ENCODE data around the gene MYOM1. TPM values are rescaled to one million over a fixed set of nuclear protein-coding genes. Genes with fewer than 3 reads are reported as not detected.
A peak's percentile ranks its signal among the peaks of the same experiment; 100 is the strongest.
"Not testable (repeated sequence)": the region's sequence is repeated elsewhere in the genome, so short reads cannot be mapped to it uniquely, and the experiment has no call there.

The MYOM1 gene
- total and polyA plus RNA-seq, 12 donors, result 94.4 to 1,558 (median 870) TPM

DNA sequence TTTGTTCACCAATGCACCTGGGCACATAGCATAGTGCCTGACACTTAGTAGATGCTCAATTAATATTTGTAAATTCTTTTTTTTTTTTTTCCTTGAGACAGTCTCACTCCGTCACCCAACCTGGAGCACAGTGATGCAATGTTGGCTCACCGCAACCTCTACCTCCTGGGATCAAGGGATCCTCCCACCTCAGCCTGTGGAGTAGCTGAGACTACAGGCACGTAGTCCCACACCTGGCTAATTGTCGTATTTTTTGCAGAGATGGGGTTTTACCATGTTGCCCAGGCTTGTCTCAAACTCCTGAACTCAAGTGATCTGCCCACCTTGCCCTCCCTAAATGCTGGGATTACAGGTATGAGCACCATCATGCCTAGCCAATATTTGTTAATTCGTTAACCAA is 183.7 kb downstream of the MYOM1 start:
- Histone ChIP-seq H3K27ac (no peak overlapping the region), H3K4me1 (peaks cover 0 to 10% (median 0%) of the 10 kb centered on the region in 9 donors), H3K27me3 (no peaks in the 10 kb centered on the region), H3K36me3 (no peaks in the 10 kb centered on the region), H3K9me3 (no peaks in the 10 kb centered on the region), H3K4me3 (no peak overlapping the region)
- ATAC-seq, result no peak
- 94 to 95% methylated on average over 5 of the region's 5 CpGs for WGBS, 2 donors
- TF ChIP-seq, protein P1, sequence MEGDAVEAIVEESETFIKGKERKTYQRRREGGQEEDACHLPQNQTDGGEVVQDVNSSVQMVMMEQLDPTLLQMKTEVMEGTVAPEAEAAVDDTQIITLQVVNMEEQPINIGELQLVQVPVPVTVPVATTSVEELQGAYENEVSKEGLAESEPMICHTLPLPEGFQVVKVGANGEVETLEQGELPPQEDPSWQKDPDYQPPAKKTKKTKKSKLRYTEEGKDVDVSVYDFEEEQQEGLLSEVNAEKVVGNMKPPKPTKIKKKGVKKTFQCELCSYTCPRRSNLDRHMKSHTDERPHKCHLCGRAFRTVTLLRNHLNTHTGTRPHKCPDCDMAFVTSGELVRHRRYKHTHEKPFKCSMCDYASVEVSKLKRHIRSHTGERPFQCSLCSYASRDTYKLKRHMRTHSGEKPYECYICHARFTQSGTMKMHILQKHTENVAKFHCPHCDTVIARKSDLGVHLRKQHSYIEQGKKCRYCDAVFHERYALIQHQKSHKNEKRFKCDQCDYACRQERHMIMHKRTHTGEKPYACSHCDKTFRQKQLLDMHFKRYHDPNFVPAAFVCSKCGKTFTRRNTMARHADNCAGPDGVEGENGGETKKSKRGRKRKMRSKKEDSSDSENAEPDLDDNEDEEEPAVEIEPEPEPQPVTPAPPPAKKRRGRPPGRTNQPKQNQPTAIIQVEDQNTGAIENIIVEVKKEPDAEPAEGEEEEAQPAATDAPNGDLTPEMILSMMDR (IDR thresholded peaks at IDR 0.05), result no peak
- no peak for DNase-seq
- intact Hi-C loops (cut with DNase I), result no loop called here

DNA sequence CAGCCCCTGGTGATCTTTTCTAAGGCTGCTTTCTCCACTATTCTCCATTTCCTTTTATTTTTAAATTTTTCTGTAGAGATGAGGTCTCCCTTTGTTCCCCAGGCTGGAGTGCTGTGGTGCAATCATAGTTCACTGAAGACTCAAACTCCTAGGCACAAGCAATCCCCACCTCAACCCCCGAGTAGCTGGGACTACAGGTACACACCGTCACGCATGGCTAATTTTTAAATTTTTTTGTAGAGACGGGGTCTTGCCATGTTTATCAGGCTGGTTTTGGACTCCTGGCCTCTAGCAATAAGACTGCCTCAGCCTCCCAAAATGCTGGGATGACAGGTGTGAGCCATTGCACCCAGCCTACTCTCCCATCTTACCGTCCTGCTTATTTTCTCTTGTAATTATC is 184.1 kb downstream of the MYOM1 start:
- WGBS, 2 donors, result 95 to 96% methylated on average over 5 of the region's 5 CpGs
- TF ChIP-seq, protein P1 (IDR thresholded peaks at IDR 0.05), result no peak

DNA sequence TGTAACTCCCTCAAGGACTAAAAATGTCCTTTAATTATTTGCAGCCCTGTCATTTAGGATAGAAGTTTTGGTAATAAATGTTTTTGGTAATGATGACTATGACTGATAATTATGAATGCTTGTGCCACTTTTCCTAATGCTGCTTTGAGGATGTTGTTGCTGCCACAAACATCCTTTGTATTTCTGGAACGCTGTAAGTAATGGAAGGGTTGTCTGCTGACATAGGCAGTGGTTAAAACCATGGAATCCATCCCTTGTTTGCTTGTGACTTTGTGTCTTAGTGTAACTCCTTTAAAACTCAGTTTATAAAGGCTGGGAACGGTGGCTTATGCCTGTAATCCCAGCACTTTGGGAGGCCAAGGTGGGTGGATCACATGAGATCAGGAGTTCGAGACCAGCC is 187.0 kb downstream of the MYOM1 start:
- Histone ChIP-seq H3K27me3 (no peaks in the 10 kb centered on the region), H3K4me1 (peaks cover 0 to 18% (median 9%) of the 10 kb centered on the region in 9 donors), H3K36me3 (no peaks in the 10 kb centered on the region), H3K9me3 (no peaks in the 10 kb centered on the region), H3K27ac (no peak overlapping the region), H3K4me3 (no peak overlapping the region)
- DNase-seq (no peak), ATAC-seq (no peak)
- TF ChIP-seq, protein P1 (IDR thresholded peaks at IDR 0.05), result no peak
- 86% methylated on average over 3 of the region's 3 CpGs for WGBS, 2 donors
- intact Hi-C loops (cut with DNase I), result no loop called here

More for the DNA sequence above, 184.1 kb downstream of the MYOM1 start:
- ATAC-seq, result no peak
- Histone ChIP-seq H3K4me1 (peaks cover 0 to 10% (median 0%) of the 10 kb centered on the region in 9 donors), H3K9me3 (no peaks in the 10 kb centered on the region), H3K27me3 (no peaks in the 10 kb centered on the region), H3K4me3 (no peak overlapping the region), H3K36me3 (no peaks in the 10 kb centered on the region), H3K27ac (no peak overlapping the region)
- intact Hi-C loops (cut with DNase I), result no loop called here
- DNase-seq, result no peak

DNA sequence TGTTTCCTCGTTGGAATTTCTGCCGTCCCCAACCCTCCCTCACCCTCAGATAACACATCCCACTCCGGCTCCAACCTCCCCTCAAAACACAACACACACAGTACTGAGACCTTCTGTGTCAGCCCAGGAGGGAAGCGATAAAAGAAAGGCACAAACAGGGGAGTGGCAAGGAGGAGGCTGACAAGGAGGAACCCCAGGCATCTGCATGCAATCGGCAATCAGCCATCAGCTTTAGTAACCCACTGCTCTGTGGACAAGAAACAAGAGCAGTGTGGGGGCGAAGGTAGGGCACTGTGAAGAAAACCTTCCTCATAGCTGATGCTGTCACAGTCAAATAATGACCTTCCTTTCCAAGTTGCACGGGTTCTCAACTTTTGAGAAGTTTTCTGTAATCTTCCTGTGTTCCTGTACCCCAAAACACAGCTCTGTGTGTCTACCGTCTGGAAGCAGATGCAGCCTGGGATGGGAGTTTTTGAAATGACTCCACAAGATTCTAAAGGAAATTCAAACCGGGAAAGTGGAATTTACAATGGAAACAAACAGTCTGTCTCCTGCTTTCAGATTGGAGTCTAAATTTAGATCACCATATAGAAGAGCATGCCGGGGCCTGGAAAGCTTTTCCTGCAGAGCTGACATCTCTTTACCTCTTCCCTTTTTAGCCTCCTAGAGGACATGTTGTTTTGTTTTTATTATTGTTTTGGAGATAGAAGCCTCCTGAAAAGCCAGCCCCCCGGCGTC is 190.4 kb downstream of the MYOM1 start:
- intact Hi-C loops (cut with DNase I), result loop anchor here in 1 of 10 donors (2.0 kb wide), 1 partner anchor 67 kb away; no protein-coding TSS in a partner anchor

DNA sequence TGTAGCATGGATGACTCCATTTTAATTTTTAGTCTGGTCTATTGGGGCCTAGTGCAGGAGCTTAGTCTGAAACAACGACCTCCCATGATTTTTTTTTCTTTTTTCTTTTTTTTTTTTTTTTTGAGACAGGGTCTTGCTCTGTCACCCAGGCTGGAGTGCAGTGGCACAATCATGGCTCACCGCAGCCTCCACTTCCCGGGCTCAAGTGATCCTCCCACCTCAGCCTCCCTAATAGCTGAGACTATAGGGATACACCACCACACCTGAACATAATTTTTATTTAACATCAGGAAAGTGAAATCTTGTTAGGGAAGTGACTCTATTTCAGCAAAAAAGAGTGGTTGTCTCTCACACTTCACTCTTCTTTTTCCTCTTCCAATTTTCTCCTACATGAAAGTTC is 191.7 kb downstream of the MYOM1 start:
- not testable (repeated sequence) for DNase-seq, H3K9me3 ChIP-seq, H3K27ac ChIP-seq, H3K4me3 ChIP-seq, H3K36me3 ChIP-seq, ATAC-seq, H3K27me3 ChIP-seq
- intact Hi-C loops (cut with DNase I), result loop anchor here in 1 of 10 donors (2.0 kb wide), 1 partner anchor 69 kb away; no protein-coding TSS in a partner anchor
- H3K4me1 ChIP-seq, result peaks cover 0 to 19% (median 12%) of the 10 kb centered on the region in 9 donors
- WGBS, 2 donors, result 83 to 94% methylated on average over 3 of the region's 3 CpGs

More for the DNA sequence above, 190.4 kb downstream of the MYOM1 start:
- ATAC-seq (peak in 2 of 8 donors; percentile 42 to 59), DNase-seq (no peak)
- Histone ChIP-seq H3K4me3 (no peak overlapping the region), H3K27me3 (no peaks in the 10 kb centered on the region), H3K36me3 (no peaks in the 10 kb centered on the region), H3K27ac (peak overlapping the region in 3 of 10 donors; percentile 17 to 35 (median 19)), H3K4me1 (peaks cover 0 to 19% (median 12%) of the 10 kb centered on the region in 9 donors), H3K9me3 (no peaks in the 10 kb centered on the region)
- 20 to 23% methylated on average over 12 of the region's 12 CpGs for WGBS, 2 donors
- TF ChIP-seq, protein P1 (IDR thresholded peaks at IDR 0.05), result no peak
